Spleen (tissue), 7 donors: ENCODE data around the gene SORBS2.

ENCODE experiments used
- POLR2A ChIP-seq, 3 donors: fragments of 450-650 bp; IDR thresholded peaks; one replicate each; pipeline ENCODE4 v1.5.1; 2017; ENCODE audit warnings: antibody characterized with exemption in 3 of 3, mild to moderate bottlenecking in 1 of 3
- POLR2AphosphoS5 ChIP-seq, 3 donors: sonication (generic); formaldehyde crosslinking; IDR thresholded peaks; one replicate each; pipeline ENCODE4 v1.5.1; 2017; ENCODE audit warnings: antibody characterized with exemption in 3 of 3
- TF ChIP-seq, protein P1 (sequence below), 11 experiments: fragments of 200-600 bp in 7 of 11; fragments of 450-650 bp in 4 of 11; sonication (generic) in 4 of 11; IDR thresholded peaks in 8 of 11; conservative IDR thresholded peaks in 3 of 11; 1 replicate in 7 of 11; 2 replicates in 4 of 11; pipeline versions ENCODE4 v1.4.0 to v1.8.0; 2016 to 2021; ENCODE audit warnings: antibody characterized with exemption in 11 of 11, inconsistent platforms in 4 of 11, mild to moderate bottlenecking in 1 of 11
- donor health status: DM: no; HTN: no; CAD: no; lungs with moderate emphysema.
- donor health status: DM: no; HTN: no; CAD: no.
- donor health status: DM: no; HTN: no; CAD: no.

DNA sequence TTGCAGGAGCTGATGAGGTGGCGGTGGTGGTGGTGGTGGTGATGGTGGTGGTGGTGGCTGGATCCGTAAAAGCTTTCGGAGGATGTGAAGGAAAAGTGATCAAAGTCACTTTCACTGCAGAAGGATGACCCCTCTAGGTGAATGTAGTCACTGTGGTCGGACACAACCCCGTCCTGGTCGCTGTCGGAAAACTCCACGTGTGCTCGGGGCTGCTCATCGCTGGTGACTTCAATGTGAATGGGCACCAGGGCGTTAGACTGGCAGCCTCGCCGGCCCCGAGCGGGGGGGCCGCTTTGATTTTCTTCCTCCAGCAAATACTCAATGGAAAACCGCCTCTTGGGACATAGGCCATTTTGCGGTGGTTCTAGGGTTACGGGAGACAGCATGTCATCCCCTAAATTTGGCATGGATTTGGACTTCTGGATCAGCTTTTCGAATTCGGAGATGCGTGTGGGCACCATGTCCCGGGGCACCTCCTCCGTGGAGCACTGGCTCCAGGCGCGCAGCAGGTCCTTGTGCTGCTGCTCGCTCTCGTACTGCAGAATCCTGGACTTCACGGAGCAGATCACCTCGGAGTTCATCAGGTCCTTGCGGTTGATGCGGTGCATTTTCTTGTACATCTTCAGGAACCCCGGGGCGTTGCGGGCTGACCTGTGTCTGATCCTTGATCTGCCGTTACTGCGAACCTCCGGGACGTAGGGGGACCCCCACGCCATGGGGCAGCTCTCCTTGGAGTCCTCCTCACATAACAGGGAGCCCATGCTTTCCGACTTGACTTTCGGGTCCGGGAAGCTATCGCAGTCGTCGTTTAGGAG is 188.3 kb downstream of the SORBS2 start:
- TF ChIP-seq POLR2A (IDR thresholded peaks at IDR 0.05) (no peak), POLR2AphosphoS5 (IDR thresholded peaks at IDR 0.05) (peak in 1 of 3 donors; percentile 15)
- TF ChIP-seq, protein P1, sequence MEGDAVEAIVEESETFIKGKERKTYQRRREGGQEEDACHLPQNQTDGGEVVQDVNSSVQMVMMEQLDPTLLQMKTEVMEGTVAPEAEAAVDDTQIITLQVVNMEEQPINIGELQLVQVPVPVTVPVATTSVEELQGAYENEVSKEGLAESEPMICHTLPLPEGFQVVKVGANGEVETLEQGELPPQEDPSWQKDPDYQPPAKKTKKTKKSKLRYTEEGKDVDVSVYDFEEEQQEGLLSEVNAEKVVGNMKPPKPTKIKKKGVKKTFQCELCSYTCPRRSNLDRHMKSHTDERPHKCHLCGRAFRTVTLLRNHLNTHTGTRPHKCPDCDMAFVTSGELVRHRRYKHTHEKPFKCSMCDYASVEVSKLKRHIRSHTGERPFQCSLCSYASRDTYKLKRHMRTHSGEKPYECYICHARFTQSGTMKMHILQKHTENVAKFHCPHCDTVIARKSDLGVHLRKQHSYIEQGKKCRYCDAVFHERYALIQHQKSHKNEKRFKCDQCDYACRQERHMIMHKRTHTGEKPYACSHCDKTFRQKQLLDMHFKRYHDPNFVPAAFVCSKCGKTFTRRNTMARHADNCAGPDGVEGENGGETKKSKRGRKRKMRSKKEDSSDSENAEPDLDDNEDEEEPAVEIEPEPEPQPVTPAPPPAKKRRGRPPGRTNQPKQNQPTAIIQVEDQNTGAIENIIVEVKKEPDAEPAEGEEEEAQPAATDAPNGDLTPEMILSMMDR (IDR thresholded peaks at IDR 0.05 in 8 of 11, conservative IDR thresholded peaks at IDR 0.05 in 3 of 11) = no peak
